ENCODE results near the gene EXOSC1. TPM values are rescaled to one million over a fixed set of nuclear protein-coding genes. Genes with fewer than 3 reads are reported as not detected.

Gene EXOSC1
- total and polyA plus RNA-seq, 4 donors = 28.7 to 60.3 (median 30.8) TPM

DNA sequence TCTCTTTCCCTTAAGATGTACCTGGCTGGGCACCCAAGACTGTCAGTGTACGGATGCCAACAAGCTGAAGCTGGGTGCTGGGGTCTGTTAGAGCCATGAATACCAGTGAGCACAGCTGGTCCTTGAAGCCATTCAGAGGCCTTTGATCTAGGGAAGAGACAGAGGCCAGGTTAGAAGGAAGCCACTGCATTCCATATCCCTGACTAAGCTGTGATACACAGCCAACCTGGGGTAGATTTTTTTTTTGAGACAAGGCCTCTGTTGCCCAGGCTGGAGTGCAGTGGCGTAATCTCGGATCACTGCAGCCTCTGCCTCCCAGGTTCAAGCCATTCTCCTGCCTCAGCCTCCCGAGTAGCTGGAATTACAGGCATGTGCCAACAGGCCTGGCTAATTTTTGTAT, 20.9 kb upstream of the EXOSC1 start:
- no peak for TF ChIP-seq CTCF (IDR thresholded peaks at IDR 0.05; ENCODE audit: control extremely low read depth, extremely low read depth)
- ATAC-seq (ENCODE audit: insufficient read depth, low FRiP score) (no peak), DNase-seq (no peak)
- Histone ChIP-seq H3K4me3 (no peak overlapping the region), H3K9me3 (ENCODE audit: control insufficient read depth in 4 of 4, insufficient read depth in 3 of 4, low read length in 3 of 4) (no peaks in the 10 kb centered on the region), H3K27me3 (ENCODE audit: control insufficient read depth in 3 of 3, insufficient read depth in 3 of 3, low read length in 2 of 3) (no peaks in the 10 kb centered on the region), H3K4me1 (ENCODE audit: control insufficient read depth in 5 of 5, insufficient read depth in 5 of 5, low read length in 5 of 5) (peaks cover 0 to 2% (median 0%) of the 10 kb centered on the region in 5 donors), H3K9ac (ENCODE audit: insufficient read depth in 1 of 2, low read length in 2 of 2) (no peak overlapping the region), H3K27ac (ENCODE audit: low read depth in 1 of 2, low read length in 1 of 2) (no peak overlapping the region), H3K36me3 (ENCODE audit: control insufficient read depth in 4 of 4, insufficient read depth in 4 of 4, low read length in 4 of 4) (peaks cover 44 to 76% (median 65%) of the 10 kb centered on the region in 4 donors)
- WGBS, 2 donors = 81 to 90% methylated on average over 4 of the region's 4 CpGs

GRCh38 chr10:97465982-97466381, 20.2 kb upstream of the EXOSC1 start:
- no peak overlapping the region for H3K4me3 ChIP-seq
- H3K9ac ChIP-seq (ENCODE audit: insufficient read depth in 1 of 2, low read length in 2 of 2) = no peak overlapping the region
- WGBS, 2 donors = 94 to 95% methylated on average over 7 of the region's 7 CpGs
- H3K9me3 ChIP-seq (ENCODE audit: control insufficient read depth in 4 of 4, insufficient read depth in 3 of 4, low read length in 3 of 4) = no peaks in the 10 kb centered on the region
- H3K27me3 ChIP-seq (ENCODE audit: control insufficient read depth in 3 of 3, insufficient read depth in 3 of 3, low read length in 2 of 3) = no peaks in the 10 kb centered on the region
- H3K4me1 ChIP-seq (ENCODE audit: control insufficient read depth in 5 of 5, insufficient read depth in 5 of 5, low read length in 5 of 5) = peaks cover 0 to 2% (median 0%) of the 10 kb centered on the region in 5 donors
- H3K36me3 ChIP-seq (ENCODE audit: control insufficient read depth in 4 of 4, insufficient read depth in 4 of 4, low read length in 4 of 4) = peaks cover 48 to 84% (median 70%) of the 10 kb centered on the region in 4 donors
- no peak for TF ChIP-seq CTCF (IDR thresholded peaks at IDR 0.05; ENCODE audit: control extremely low read depth, extremely low read depth)
- peak overlapping the region in 1 of 2 donors; percentile 34 for H3K27ac ChIP-seq (ENCODE audit: low read depth in 1 of 2, low read length in 1 of 2)
- no peak for DNase-seq
- ATAC-seq (ENCODE audit: insufficient read depth, low FRiP score) = no peak

DNA sequence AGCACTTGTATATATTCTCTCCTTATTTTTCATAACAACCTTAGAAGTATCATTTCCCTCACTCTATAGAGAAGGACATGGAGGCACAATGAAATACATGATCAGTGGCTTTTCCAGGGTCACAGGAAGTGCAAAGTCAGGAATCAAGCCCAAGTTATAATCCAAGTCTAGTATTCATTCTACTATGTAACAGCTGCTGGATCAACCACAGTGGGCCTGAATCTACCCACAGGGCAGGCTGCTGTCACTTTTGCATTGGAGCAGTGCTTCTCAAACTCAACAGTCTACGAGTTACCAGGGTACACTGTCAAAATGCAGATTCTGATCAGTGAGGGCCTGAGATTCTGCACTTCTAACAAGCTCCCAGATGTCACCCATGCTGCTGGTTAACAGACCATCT, 18.4 kb upstream of the EXOSC1 start:
- ATAC-seq (ENCODE audit: insufficient read depth, low FRiP score) = no peak
- Histone ChIP-seq H3K9ac (ENCODE audit: insufficient read depth in 1 of 2, low read length in 2 of 2) (no peak overlapping the region), H3K36me3 (ENCODE audit: control insufficient read depth in 4 of 4, insufficient read depth in 4 of 4, low read length in 4 of 4) (peaks cover 44 to 81% (median 68%) of the 10 kb centered on the region in 4 donors), H3K27ac (ENCODE audit: low read depth in 1 of 2, low read length in 1 of 2) (peak overlapping the region in 1 of 2 donors; percentile 64), H3K27me3 (ENCODE audit: control insufficient read depth in 3 of 3, insufficient read depth in 3 of 3, low read length in 2 of 3) (no peaks in the 10 kb centered on the region), H3K9me3 (ENCODE audit: control insufficient read depth in 4 of 4, insufficient read depth in 3 of 4, low read length in 3 of 4) (no peaks in the 10 kb centered on the region), H3K4me1 (ENCODE audit: control insufficient read depth in 5 of 5, insufficient read depth in 5 of 5, low read length in 5 of 5) (peaks cover 0 to 2% (median 0%) of the 10 kb centered on the region in 5 donors), H3K4me3 (no peak overlapping the region)
- DNase-seq = no peak
- 72 to 86% methylated on average over 1 of the region's 1 CpG for WGBS, 2 donors
- TF ChIP-seq CTCF (IDR thresholded peaks at IDR 0.05; ENCODE audit: control extremely low read depth, extremely low read depth) = no peak
